ENCODE results near the gene MEGF6. TPM values are rescaled to one million over a fixed set of nuclear protein-coding genes. Genes with fewer than 3 reads are reported as not detected.

MEGF6 gene
- total RNA-seq, 1 donor from 2014 or later = 209 TPM

- Mint-ChIP-seq H3K4me3 (peak within 1 kb of the TSS; percentile 30), H3K27me3 (ENCODE audit: low read depth) (peaks cover 63% of the 10 kb centered on the region)
- DNase-seq (ENCODE audit: low spot score in 2 of 2, unreplicated experiment in 2 of 2) = no peak
Measured at GRCh38 chr1:3651930-3652547, 40.7 kb upstream of the MEGF6 start, which contains the start of gene TP73. TSS of gene TP73 (plus strand) at chr1:3652516. CDS start at chr1:3682366, 29,850 bp downstream.

DNA sequence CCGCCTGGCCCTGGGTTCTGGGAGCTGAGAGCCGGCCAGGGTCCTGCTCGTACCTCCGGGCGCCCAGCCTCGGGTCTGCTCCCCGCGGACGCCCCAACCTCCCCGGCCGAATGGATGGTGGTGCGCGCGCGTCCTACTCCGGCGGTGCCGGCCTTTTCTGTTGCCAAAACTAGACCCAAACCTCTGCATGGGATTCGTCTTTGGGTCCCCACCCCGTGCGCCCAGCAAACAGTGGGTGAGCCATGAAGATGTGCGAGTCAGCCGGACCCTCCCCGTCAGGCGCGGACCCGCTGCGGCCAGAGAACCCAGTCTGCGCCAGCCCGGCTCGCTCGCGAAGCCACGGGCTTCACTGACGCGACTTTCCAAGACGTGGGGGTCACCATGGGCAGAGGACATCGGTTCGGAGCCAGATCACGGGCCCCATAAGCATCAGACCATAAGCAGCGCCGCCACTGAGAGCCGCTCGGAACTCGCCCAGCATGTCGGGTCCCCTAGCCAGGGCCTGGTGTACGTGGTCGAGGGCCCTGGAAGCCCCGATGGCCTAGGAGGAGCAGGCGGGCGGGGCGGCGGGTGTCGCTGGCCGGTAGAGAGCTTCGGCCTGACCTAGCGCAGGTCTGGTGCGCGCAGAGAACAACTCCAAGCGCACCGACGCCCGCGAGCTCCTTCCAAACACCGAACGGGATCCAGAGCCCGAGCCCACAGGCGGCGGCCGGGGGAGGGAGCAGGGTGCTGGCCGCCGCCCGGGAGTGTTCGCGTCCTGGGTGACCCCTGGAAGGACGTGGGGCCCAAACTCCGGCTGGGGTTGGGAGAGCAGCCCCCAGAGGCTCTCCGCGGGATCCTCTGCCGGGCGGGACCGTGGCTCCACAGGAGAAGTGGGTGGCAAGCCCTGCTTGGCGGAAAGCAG, 40.0 kb upstream of the MEGF6 start:
- TF ChIP-seq, protein P1, sequence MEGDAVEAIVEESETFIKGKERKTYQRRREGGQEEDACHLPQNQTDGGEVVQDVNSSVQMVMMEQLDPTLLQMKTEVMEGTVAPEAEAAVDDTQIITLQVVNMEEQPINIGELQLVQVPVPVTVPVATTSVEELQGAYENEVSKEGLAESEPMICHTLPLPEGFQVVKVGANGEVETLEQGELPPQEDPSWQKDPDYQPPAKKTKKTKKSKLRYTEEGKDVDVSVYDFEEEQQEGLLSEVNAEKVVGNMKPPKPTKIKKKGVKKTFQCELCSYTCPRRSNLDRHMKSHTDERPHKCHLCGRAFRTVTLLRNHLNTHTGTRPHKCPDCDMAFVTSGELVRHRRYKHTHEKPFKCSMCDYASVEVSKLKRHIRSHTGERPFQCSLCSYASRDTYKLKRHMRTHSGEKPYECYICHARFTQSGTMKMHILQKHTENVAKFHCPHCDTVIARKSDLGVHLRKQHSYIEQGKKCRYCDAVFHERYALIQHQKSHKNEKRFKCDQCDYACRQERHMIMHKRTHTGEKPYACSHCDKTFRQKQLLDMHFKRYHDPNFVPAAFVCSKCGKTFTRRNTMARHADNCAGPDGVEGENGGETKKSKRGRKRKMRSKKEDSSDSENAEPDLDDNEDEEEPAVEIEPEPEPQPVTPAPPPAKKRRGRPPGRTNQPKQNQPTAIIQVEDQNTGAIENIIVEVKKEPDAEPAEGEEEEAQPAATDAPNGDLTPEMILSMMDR (IDR thresholded peaks at IDR 0.05; ENCODE audit: unreplicated experiment) = no peak
- DNase-seq (ENCODE audit: low spot score in 2 of 2, unreplicated experiment in 2 of 2) = no peak
- peaks cover 55% of the 10 kb centered on the region for H3K27me3 Mint-ChIP-seq (ENCODE audit: low read depth)
- peaks cover 17% of the 10 kb centered on the region for H3K4me1 Mint-ChIP-seq
- no peak overlapping the region for H3K27ac Mint-ChIP-seq
- peaks cover 3% of the 10 kb centered on the region for H3K36me3 Mint-ChIP-seq
- H3K4me3 Mint-ChIP-seq = peak overlapping the region; percentile 37
- H3K9me3 Mint-ChIP-seq = no peaks in the 10 kb centered on the region

More at GRCh38 chr1:3651930-3652547, 40.7 kb upstream of the MEGF6 start, which contains the start of gene TP73:
- Mint-ChIP-seq H3K9me3 (no peaks in the 10 kb centered on the region), H3K4me1 (peaks cover 17% of the 10 kb centered on the region), H3K36me3 (no peaks in the 10 kb centered on the region), H3K27ac (no peak within 1 kb of the TSS)
- TF ChIP-seq, protein P1 (IDR thresholded peaks at IDR 0.05; ENCODE audit: unreplicated experiment) = no peak

- Mint-ChIP-seq H3K4me1 (peaks cover 17% of the 10 kb centered on the region), H3K27ac (no peak overlapping the region), H3K36me3 (peaks cover 3% of the 10 kb centered on the region), H3K9me3 (no peaks in the 10 kb centered on the region), H3K4me3 (peak overlapping the region; percentile 68), H3K27me3 (ENCODE audit: low read depth) (peaks cover 46% of the 10 kb centered on the region)
- no peak for DNase-seq (ENCODE audit: low spot score in 2 of 2, unreplicated experiment in 2 of 2)
- TF ChIP-seq, protein P1 (IDR thresholded peaks at IDR 0.05; ENCODE audit: unreplicated experiment) = no peak
Measured at GRCh38 chr1:3650248-3651025, 39.1 kb upstream of the MEGF6 start.

- TF ChIP-seq, protein P1 (IDR thresholded peaks at IDR 0.05; ENCODE audit: unreplicated experiment) = no peak
- peaks cover 3% of the 10 kb centered on the region for H3K36me3 Mint-ChIP-seq
- peaks cover 17% of the 10 kb centered on the region for H3K4me1 Mint-ChIP-seq
- no peaks in the 10 kb centered on the region for H3K9me3 Mint-ChIP-seq
- DNase-seq (ENCODE audit: low spot score in 2 of 2, unreplicated experiment in 2 of 2) = peak; percentile 75 to 85
- H3K4me3 Mint-ChIP-seq = peak within 1 kb of the TSS; percentile 68
- peaks cover 38% of the 10 kb centered on the region for H3K27me3 Mint-ChIP-seq (ENCODE audit: low read depth)
- H3K27ac Mint-ChIP-seq = no peak within 1 kb of the TSS
Measured at GRCh38 chr1:3649342-3650247, 38.3 kb upstream of the MEGF6 start, which contains the start of gene WRAP73. TSS of gene WRAP73 (minus strand) at chr1:3650103. CDS start at chr1:3649999, 104 bp downstream.
